ENCODE data around the gene UNC93B1. TPM values are rescaled to one million over a fixed set of nuclear protein-coding genes. Genes with fewer than 3 reads are reported as not detected.

The UNC93B1 gene
- total RNA-seq, 1 donor, result 62.7 TPM

- no peaks in the 10 kb centered on the region for H3K27me3 ChIP-seq (ENCODE audit: insufficient read depth, low read length)
- H3K9me3 ChIP-seq (ENCODE audit: low read depth, low read length), result no peaks in the 10 kb centered on the region
- peaks cover 61% of the 10 kb centered on the region for H3K4me1 ChIP-seq (ENCODE audit: insufficient read depth, low read length)
- no peak overlapping the region for H3K4me3 ChIP-seq (ENCODE audit: low read length)
Observed at GRCh38 chr11:68033708-68034045, 29.8 kb upstream of the UNC93B1 start.

DNA sequence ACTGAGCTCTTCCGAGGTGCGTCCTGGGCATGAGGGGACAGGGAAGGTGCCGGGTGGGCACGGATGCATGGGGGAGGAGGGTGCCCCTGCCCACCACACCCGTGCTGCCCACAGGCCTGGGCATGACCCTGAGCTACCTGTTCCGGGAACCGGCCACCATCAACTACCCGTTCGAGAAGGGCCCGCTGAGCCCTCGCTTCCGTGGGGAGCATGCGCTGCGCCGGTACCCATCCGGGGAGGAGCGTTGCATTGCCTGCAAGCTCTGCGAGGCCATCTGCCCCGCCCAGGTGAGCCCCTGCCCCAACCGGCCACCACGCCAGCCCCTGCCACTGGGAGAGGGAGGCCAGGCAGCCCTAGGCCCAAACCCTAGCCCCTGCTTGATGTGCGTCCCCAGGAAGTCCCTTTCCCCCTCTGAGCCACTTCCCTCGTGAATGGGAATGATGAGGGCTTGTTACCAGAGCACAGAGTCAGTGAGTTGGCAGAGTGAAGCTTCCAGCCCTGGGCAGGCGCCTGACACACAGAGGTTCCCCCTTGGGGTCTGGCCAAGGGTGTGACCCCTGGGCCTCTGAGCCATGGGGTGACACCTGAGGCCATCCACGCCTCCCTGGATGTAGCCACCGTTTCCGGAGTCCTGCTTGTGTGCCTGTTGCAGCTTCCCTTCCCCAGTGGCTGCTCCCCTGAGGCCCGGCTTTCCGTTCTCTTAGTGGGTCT is 29.3 kb upstream of the UNC93B1 start:
- H3K4me3 ChIP-seq (ENCODE audit: low read length), result no peak overlapping the region
- H3K4me1 ChIP-seq (ENCODE audit: insufficient read depth, low read length), result peaks cover 55% of the 10 kb centered on the region
- no peaks in the 10 kb centered on the region for H3K9me3 ChIP-seq (ENCODE audit: low read depth, low read length)
- no peaks in the 10 kb centered on the region for H3K27me3 ChIP-seq (ENCODE audit: insufficient read depth, low read length)

DNA sequence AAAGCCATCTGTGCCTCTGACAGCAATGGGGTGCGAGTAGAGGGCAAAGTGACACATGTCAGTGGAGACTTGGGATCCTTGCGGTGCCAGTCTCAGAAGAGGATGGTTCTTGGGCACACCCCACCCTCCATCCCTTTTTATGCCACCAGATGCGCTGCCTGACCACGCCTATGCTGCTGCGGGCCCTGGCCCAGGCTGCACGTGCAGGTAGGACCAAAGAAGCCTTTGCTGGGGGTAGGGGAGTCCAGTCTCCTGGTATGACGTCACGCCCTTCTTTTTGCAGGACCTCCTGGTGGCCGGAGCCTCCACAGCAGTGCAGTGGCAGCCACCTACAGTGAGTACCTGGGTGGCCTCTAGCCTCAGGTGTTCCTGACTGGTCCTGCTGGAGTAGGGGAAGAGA is 28.1 kb upstream of the UNC93B1 start:
- Histone ChIP-seq H3K9me3 (ENCODE audit: low read depth, low read length) (no peaks in the 10 kb centered on the region), H3K27me3 (ENCODE audit: insufficient read depth, low read length) (no peaks in the 10 kb centered on the region), H3K4me3 (ENCODE audit: low read length) (no peak overlapping the region), H3K4me1 (ENCODE audit: insufficient read depth, low read length) (peaks cover 44% of the 10 kb centered on the region)

- Histone ChIP-seq H3K9me3 (ENCODE audit: low read depth, low read length) (no peaks in the 10 kb centered on the region), H3K4me1 (ENCODE audit: insufficient read depth, low read length) (peaks cover 35% of the 10 kb centered on the region), H3K27me3 (ENCODE audit: insufficient read depth, low read length) (no peaks in the 10 kb centered on the region), H3K4me3 (ENCODE audit: low read length) (peak overlapping the region; percentile 75)
Observed at GRCh38 chr11:68031144-68031464, 27.2 kb upstream of the UNC93B1 start.

DNA sequence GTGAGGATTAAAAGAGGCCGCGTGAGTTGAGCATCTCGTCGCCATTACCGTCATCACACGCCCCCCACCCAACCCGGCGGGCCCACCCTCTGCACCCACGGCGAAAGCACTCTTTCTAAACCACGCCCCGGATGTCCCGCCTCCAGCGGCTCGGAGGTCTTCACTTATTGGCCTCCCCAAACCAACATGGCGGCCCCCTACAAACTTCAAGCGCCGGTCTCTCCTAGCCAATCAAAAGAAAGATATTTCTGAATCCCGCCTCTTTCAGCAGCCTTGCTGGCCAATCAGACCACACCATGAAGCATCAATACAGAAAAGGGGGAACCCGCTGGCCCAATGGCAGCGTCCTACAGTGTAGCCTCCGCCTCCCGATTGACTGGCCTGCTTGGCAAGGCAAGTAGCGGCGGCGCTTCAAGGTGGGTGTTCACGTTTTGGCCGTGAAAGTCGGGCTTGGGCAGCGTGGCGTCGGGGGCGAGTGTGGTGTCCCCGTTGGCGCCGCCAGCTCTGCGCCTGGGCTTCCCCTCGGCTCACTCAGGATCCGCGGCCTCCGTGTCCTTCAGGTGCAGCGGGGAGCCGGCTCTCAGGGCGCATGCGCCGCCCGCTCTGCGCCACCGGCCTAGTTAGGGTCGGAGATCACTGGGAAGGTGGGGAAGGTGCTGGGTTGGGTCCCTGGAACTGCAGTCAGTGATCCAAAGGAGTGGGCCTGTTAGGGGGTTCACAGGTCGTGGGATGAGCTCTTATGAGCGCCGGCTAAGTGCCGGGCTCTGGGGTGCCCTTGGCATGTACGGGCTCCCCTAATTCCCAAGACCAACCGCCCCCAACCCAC is 26.6 kb upstream of the UNC93B1 start, which contains the start of gene NDUFS8:
Gene NDUFS8, plus strand, starts transcription at position 364 of the 826 bp plus-strand sequence. CDS start 1,471 bp downstream, outside the sequence.
- peak within 1 kb of the TSS; percentile 75 for H3K4me3 ChIP-seq (ENCODE audit: low read length)
- H3K27me3 ChIP-seq (ENCODE audit: insufficient read depth, low read length), result no peaks in the 10 kb centered on the region
- peaks cover 29% of the 10 kb centered on the region for H3K4me1 ChIP-seq (ENCODE audit: insufficient read depth, low read length)
- no peaks in the 10 kb centered on the region for H3K9me3 ChIP-seq (ENCODE audit: low read depth, low read length)

DNA sequence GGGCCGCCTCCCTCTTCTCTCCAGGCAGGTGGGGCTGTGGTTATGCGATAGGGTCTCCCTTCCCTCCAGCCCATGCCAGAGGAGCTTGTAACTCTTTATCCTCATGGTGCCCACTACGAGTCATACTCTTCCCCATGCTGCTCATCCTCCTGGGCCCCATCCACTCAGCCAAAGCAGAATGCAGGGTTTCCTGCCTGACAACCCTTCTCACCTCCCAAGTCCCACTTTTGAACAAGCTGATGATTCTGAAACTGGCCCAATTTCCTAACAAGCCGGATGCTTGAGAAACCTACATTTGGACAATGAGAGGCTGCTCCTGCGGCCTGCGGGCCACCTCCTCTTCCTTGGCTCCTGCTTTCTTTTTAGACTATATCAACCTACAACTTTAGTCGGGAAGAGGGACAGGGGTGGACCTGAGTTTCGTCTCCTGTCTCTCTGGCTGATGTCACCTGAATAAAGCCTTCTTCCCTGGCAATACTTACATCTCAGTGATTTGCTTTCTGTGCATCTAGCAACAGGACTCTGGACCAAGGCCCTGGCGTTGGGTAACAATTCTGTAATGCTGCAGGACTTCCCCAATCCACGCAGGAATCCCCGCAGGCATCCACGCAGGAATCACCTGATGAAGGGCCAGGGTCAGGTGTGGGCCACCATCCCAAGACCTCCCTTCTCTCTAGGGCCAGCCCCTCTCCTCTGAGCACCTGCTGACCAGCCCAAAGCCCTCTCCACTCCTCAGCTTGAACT is 25.1 kb upstream of the UNC93B1 start:
- Histone ChIP-seq H3K4me3 (ENCODE audit: low read length) (no peak overlapping the region), H3K9me3 (ENCODE audit: low read depth, low read length) (no peaks in the 10 kb centered on the region), H3K27me3 (ENCODE audit: insufficient read depth, low read length) (no peaks in the 10 kb centered on the region), H3K4me1 (ENCODE audit: insufficient read depth, low read length) (peaks cover 24% of the 10 kb centered on the region)

- Histone ChIP-seq H3K27me3 (ENCODE audit: insufficient read depth, low read length) (no peaks in the 10 kb centered on the region), H3K4me1 (ENCODE audit: insufficient read depth, low read length) (peaks cover 24% of the 10 kb centered on the region), H3K4me3 (ENCODE audit: low read length) (no peak overlapping the region), H3K9me3 (ENCODE audit: low read depth, low read length) (no peaks in the 10 kb centered on the region)
Observed at GRCh38 chr11:68027667-68028066, 23.8 kb upstream of the UNC93B1 start.

GRCh38 chr11:68026391-68027105 is 22.7 kb upstream of the UNC93B1 start:
- H3K4me1 ChIP-seq (ENCODE audit: insufficient read depth, low read length), result peaks cover 17% of the 10 kb centered on the region
- H3K27me3 ChIP-seq (ENCODE audit: insufficient read depth, low read length), result no peaks in the 10 kb centered on the region
- no peak overlapping the region for H3K4me3 ChIP-seq (ENCODE audit: low read length)
- H3K9me3 ChIP-seq (ENCODE audit: low read depth, low read length), result no peaks in the 10 kb centered on the region

DNA sequence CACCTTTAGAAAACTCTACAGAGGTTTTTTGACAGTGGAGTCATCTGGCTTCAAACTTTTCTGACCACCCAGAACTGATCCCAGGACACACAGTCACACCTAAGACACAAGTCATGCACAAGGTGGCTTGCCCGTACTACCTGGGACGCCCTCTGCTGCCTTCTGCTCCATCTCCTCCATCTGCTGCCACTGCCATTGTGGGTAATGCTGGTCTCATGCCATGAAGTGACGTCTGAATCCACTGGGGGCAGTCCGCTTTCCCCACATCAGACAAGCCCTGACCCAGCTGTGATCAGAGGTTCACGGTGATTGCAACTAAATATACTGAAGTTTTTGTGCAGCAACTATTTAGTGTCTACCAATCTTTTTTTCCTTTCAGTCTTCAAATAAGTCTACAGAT is 21.1 kb upstream of the UNC93B1 start:
- H3K27me3 ChIP-seq (ENCODE audit: insufficient read depth, low read length), result no peaks in the 10 kb centered on the region
- H3K9me3 ChIP-seq (ENCODE audit: low read depth, low read length), result no peaks in the 10 kb centered on the region
- H3K4me3 ChIP-seq (ENCODE audit: low read length), result no peak overlapping the region
- H3K4me1 ChIP-seq (ENCODE audit: insufficient read depth, low read length), result peaks cover 9% of the 10 kb centered on the region

DNA sequence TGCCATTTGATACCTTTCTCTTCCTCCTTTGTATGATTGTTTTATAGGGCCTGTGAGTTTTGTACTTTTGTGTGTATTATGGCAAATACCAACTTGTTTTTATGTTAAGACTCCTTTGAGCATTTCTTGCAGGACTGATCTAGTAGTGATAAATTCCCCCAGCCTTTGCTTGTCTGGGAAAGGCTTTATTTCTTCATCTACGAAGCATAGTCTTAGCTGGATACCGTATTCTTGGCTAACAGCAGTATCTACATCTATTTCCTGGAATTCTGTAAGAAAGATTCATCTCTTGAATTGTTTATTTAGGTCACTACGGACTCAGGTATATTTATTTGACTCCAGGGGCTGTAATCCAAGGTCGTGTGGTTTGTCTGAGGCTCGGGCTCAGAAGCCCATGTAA is 20.6 kb upstream of the UNC93B1 start:
- Histone ChIP-seq H3K4me3 (ENCODE audit: low read length) (no peak overlapping the region), H3K9me3 (ENCODE audit: low read depth, low read length) (no peaks in the 10 kb centered on the region), H3K27me3 (ENCODE audit: insufficient read depth, low read length) (no peaks in the 10 kb centered on the region), H3K4me1 (ENCODE audit: insufficient read depth, low read length) (peaks cover 3% of the 10 kb centered on the region)

GRCh38 chr11:68022531-68022930 is 18.6 kb upstream of the UNC93B1 start:
- no peaks in the 10 kb centered on the region for H3K4me1 ChIP-seq (ENCODE audit: insufficient read depth, low read length)
- no peaks in the 10 kb centered on the region for H3K27me3 ChIP-seq (ENCODE audit: insufficient read depth, low read length)
- H3K4me3 ChIP-seq (ENCODE audit: low read length), result no peak overlapping the region
- H3K9me3 ChIP-seq (ENCODE audit: low read depth, low read length), result no peaks in the 10 kb centered on the region

GRCh38 chr11:68021167-68021787 is 17.4 kb upstream of the UNC93B1 start:
- no peak overlapping the region for H3K4me3 ChIP-seq (ENCODE audit: low read length)
- H3K9me3 ChIP-seq (ENCODE audit: low read depth, low read length), result no peaks in the 10 kb centered on the region
- no peaks in the 10 kb centered on the region for H3K4me1 ChIP-seq (ENCODE audit: insufficient read depth, low read length)
- no peaks in the 10 kb centered on the region for H3K27me3 ChIP-seq (ENCODE audit: insufficient read depth, low read length)

DNA sequence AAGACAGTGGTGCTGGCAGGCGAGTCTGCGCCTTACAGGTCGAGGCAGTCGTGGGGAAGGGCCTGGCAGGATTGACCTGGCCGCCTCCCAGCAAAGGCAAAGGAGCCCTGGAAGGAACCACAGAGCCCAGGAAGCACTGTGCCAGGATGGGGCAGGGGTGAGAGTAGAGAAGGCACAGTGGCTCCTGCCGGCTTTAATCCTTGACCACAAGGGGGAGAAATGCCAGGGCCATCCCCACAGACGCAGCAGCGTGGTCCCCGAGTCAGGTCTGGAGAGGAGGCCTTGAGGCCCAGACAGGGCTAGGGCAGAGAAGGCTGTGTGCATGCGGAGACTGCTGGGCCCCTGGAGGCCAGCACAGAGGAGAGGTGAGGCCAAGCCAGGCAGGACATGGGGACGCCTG is 16.7 kb upstream of the UNC93B1 start:
- Histone ChIP-seq H3K4me3 (ENCODE audit: low read length) (no peak overlapping the region), H3K9me3 (ENCODE audit: low read depth, low read length) (no peaks in the 10 kb centered on the region), H3K4me1 (ENCODE audit: insufficient read depth, low read length) (no peaks in the 10 kb centered on the region), H3K27me3 (ENCODE audit: insufficient read depth, low read length) (no peaks in the 10 kb centered on the region)

GRCh38 chr11:68019486-68019885 is 15.6 kb upstream of the UNC93B1 start:
- no peaks in the 10 kb centered on the region for H3K9me3 ChIP-seq (ENCODE audit: low read depth, low read length)
- H3K4me3 ChIP-seq (ENCODE audit: low read length), result no peak overlapping the region
- no peaks in the 10 kb centered on the region for H3K27me3 ChIP-seq (ENCODE audit: insufficient read depth, low read length)
- peaks cover 1% of the 10 kb centered on the region for H3K4me1 ChIP-seq (ENCODE audit: insufficient read depth, low read length)
